ENCODE results near the gene ADGRG6.

GRCh38 chr6:142341855-142342330 is 40.1 kb downstream of the ADGRG6 start:
- TF ChIP-seq ZNF274 (IDR thresholded peaks at IDR 0.05; ENCODE audit: borderline replicate concordance, extremely low read depth, low read length) (no peak), POLR2AphosphoS5 (IDR thresholded peaks at IDR 0.05; ENCODE audit: low read depth, low read length) (no peak), EZH2 (IDR thresholded peaks at IDR 0.05; ENCODE audit: low read depth, low read length, severe bottlenecking) (no peak), CEBPB (IDR thresholded peaks at IDR 0.05; ENCODE audit: low read depth, low read length) (no peak), EP300 (IDR thresholded peaks at IDR 0.05; ENCODE audit: borderline replicate concordance in 1 of 2, low read depth in 2 of 2, low read length in 2 of 2) (no peak), SIRT6 (IDR thresholded peaks at IDR 0.05; ENCODE audit: low read length) (no peak), TEAD4 (IDR thresholded peaks at IDR 0.05; ENCODE audit: low read depth, low read length) (no peak), CHD2 (IDR thresholded peaks at IDR 0.05; ENCODE audit: low read length) (no peak), CREB1 (IDR thresholded peaks at IDR 0.05) (no peak), RAD21 (IDR thresholded peaks at IDR 0.05 in 1 of 2, conservative IDR thresholded peaks at IDR 0.05 in 1 of 2; ENCODE audit: low read depth in 2 of 2, low read length in 2 of 2) (no peak), JUND (IDR thresholded peaks at IDR 0.05; ENCODE audit: low read length) (no peak)
- TF ChIP-seq, protein P1, sequence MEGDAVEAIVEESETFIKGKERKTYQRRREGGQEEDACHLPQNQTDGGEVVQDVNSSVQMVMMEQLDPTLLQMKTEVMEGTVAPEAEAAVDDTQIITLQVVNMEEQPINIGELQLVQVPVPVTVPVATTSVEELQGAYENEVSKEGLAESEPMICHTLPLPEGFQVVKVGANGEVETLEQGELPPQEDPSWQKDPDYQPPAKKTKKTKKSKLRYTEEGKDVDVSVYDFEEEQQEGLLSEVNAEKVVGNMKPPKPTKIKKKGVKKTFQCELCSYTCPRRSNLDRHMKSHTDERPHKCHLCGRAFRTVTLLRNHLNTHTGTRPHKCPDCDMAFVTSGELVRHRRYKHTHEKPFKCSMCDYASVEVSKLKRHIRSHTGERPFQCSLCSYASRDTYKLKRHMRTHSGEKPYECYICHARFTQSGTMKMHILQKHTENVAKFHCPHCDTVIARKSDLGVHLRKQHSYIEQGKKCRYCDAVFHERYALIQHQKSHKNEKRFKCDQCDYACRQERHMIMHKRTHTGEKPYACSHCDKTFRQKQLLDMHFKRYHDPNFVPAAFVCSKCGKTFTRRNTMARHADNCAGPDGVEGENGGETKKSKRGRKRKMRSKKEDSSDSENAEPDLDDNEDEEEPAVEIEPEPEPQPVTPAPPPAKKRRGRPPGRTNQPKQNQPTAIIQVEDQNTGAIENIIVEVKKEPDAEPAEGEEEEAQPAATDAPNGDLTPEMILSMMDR (IDR thresholded peaks at IDR 0.05; ENCODE audit: control extremely low read depth in 1 of 3, insufficient read depth in 1 of 3, low read depth in 1 of 3, low read length in 3 of 3) = no peak
- TF ChIP-seq, protein P2, sequence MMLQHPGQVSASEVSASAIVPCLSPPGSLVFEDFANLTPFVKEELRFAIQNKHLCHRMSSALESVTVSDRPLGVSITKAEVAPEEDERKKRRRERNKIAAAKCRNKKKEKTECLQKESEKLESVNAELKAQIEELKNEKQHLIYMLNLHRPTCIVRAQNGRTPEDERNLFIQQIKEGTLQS (IDR thresholded peaks at IDR 0.05; ENCODE audit: insufficient read depth, low read depth, low read length) = no peak

Measured in H1 (cell line).